ENCODE data around the gene CLTA. TPM values are rescaled to one million over a fixed set of nuclear protein-coding genes. Genes with fewer than 3 reads are reported as not detected.

The CLTA gene
- total RNA-seq, 1 experiment from 2014 or later: 195 TPM

GRCh38 chr9:36213989-36214388 lies 23.3 kb downstream of the CLTA start:
- H2BK15ac ChIP-seq (ENCODE audit: low read depth, low read length): no peak overlapping the region
- no peaks in the 10 kb centered on the region for H3K9me3 Mint-ChIP-seq
- H3K56ac ChIP-seq (ENCODE audit: insufficient read length, low read depth, low read length): no peak overlapping the region
- H3K27me3 ChIP-seq (ENCODE audit: insufficient read depth, low read length): no peaks in the 10 kb centered on the region
- H3K27me3 Mint-ChIP-seq (ENCODE audit: low read depth): no peaks in the 10 kb centered on the region
- H3K9me3 ChIP-seq (ENCODE audit: control insufficient read depth, low read depth, low read length): no peaks in the 10 kb centered on the region
- no peak overlapping the region for H3K14ac ChIP-seq (ENCODE audit: insufficient read depth, low read length)
- no peak overlapping the region for H2AK5ac ChIP-seq (ENCODE audit: insufficient read length, low read length)
- no peak overlapping the region for H3K4me3 Mint-ChIP-seq
- no peak for TF ChIP-seq CTCF (conservative IDR thresholded peaks at IDR 0.05)
- H4K91ac ChIP-seq (ENCODE audit: insufficient read length, low read depth, low read length): no peak overlapping the region
- WGBS (ENCODE audit: extremely low coverage, insufficient read length, low lambda C conversion rate): no CpG with 5 or more reads among the region's 4 CpGs
- H2BK20ac ChIP-seq (ENCODE audit: low read depth, low read length, poor library complexity, severe bottlenecking): no peak overlapping the region
- H3K18ac ChIP-seq (ENCODE audit: insufficient read length, low read depth, low read length): no peak overlapping the region
- no peak overlapping the region for H2BK120ac ChIP-seq (ENCODE audit: low read depth, low read length, poor library complexity, severe bottlenecking)
- H3K79me1 ChIP-seq (ENCODE audit: insufficient read depth, low read depth, low read length, poor library complexity, severe bottlenecking): no peaks in the 10 kb centered on the region
- H3T11ph ChIP-seq (ENCODE audit: low read length): no peak overlapping the region
- H3K4me2 ChIP-seq (ENCODE audit: insufficient read depth, insufficient read length, low read length): no peak overlapping the region
- no peak overlapping the region for H3K27ac Mint-ChIP-seq
- no peaks in the 10 kb centered on the region for H3K4me1 ChIP-seq (ENCODE audit: insufficient read depth, low read length)
- H3K36me3 Mint-ChIP-seq (ENCODE audit: insufficient read depth in 1 of 3, low read depth in 3 of 3): peaks cover 32 to 76% (median 49%) of the 10 kb centered on the region in 3 experiments; a peak in 6 of 7 replicates
- H3K79me2 ChIP-seq (ENCODE audit: insufficient read depth, low read length): peaks cover 3% of the 10 kb centered on the region; the same call in 1 of the 2 replicates
- no peak for DNase-seq
- H3K23me2 ChIP-seq (ENCODE audit: insufficient read length, low read depth, low read length, poor library complexity, severe bottlenecking): no peaks in the 10 kb centered on the region
- H3K23ac ChIP-seq (ENCODE audit: insufficient read length, low read depth, low read length): no peak overlapping the region
- no peak overlapping the region for H2BK12ac ChIP-seq (ENCODE audit: insufficient read length, low read depth, low read length)
- no peaks in the 10 kb centered on the region for H3K4me1 Mint-ChIP-seq
- H4K8ac ChIP-seq (replicated peaks; ENCODE audit: insufficient read length, low read depth, low read length): no peak overlapping the region
- no peak overlapping the region for H4K5ac ChIP-seq (ENCODE audit: insufficient read length, low read depth, low read length)
- H3K4ac ChIP-seq (ENCODE audit: low read depth, low read length): no peak overlapping the region
- peaks cover 2% of the 10 kb centered on the region for H4K20me1 ChIP-seq (ENCODE audit: control insufficient read depth, insufficient read depth, insufficient read length)
- H2AFZ ChIP-seq (ENCODE audit: low read length): no peak overlapping the region
- H3K27ac ChIP-seq (ENCODE audit: insufficient read length, low read depth, low read length): no peak overlapping the region
- H3K9ac ChIP-seq (ENCODE audit: extremely low read depth, insufficient read length, low read length): no peak overlapping the region
- no peak overlapping the region for H2BK5ac ChIP-seq (ENCODE audit: insufficient read length, low read length)

All from H9 (cell line).